ENCODE results near the gene AFP.

AFP gene

DNA sequence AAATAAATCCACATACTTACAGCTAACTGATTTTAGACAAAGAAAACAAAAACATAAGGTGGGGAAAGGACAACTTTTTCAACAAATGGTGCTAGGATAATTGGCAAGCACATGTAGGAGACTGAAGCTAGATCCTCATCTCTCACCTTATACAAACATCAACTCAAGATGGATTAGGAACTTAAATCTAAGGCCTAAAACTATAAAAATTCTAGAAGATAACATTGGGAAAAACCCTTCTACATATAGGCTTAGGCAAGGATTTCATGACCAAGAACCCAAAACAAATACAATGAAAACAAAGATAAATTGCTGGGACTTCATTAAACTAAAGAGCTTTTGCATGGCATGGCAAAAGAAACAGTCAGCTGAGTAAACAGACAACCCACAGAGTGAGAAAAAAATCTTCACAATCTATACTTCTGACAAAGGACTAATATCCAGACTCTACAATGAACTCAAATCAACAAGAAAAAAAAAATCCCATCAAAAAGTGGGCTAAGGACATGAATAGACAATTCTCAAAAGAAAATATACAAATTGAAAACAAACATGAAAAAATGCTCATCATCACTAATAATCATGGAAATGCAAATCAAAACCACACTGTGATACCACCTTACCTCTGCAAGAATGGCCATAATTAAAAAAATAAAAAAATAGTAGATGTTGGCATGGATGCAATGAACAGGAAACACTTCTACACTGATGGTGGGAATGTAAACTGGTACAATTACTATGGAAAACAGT is 14.1 kb upstream of the AFP start:
- Mint-ChIP-seq H3K4me3 (no peak overlapping the region), H3K4me1 (no peaks in the 10 kb centered on the region), H3K36me3 (ENCODE audit: low read depth) (no peaks in the 10 kb centered on the region), H3K9me3 (no peaks in the 10 kb centered on the region), H3K27me3 (peaks cover 2% of the 10 kb centered on the region), H3K27ac (no peak overlapping the region)
- ATAC-seq: no peak
- DNase-seq: no peak

DNA sequence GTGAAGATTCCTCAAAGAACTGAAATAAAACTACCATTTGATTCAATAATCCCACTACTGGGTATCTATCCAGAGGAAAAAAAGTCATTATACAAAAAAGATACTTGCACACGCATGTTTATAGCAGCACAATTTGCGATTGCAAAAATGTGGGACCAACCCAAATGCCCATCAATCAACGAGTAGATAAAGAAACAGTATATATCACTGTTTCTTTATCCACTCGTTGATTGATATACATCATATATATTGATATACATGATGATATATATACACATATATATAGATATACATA is 13.6 kb upstream of the AFP start:
- Mint-ChIP-seq H3K4me3 (no peak overlapping the region), H3K27me3 (peaks cover 3% of the 10 kb centered on the region), H3K27ac (no peak overlapping the region), H3K9me3 (no peaks in the 10 kb centered on the region), H3K36me3 (ENCODE audit: low read depth) (no peaks in the 10 kb centered on the region), H3K4me1 (no peaks in the 10 kb centered on the region)
- DNase-seq (no peak), ATAC-seq (no peak)

DNA sequence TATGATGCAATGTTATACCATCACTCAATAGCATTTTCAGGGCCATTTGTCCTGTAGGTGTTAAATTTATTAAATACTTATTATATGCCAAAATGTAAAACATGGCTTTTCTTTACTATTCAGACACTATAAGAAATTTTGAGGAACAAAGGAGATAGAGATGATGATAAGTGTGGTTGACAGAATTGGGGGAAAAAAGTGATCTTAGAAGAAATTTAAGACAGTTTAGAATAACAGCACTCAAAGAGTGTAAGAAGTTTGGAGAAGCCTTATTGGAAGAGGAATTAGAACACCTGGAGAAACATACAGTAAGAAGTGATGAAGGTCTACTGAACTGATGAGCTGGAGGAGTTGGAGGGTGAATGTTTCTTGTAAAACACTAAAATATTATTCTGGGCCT is 12.8 kb upstream of the AFP start:
- H3K4me1 Mint-ChIP-seq: no peaks in the 10 kb centered on the region
- DNase-seq (no peak), ATAC-seq (no peak)
- no peak overlapping the region for H3K27ac Mint-ChIP-seq
- H3K36me3 Mint-ChIP-seq (ENCODE audit: low read depth): no peaks in the 10 kb centered on the region
- no peaks in the 10 kb centered on the region for H3K9me3 Mint-ChIP-seq
- peaks cover 3% of the 10 kb centered on the region for H3K27me3 Mint-ChIP-seq
- no peak overlapping the region for H3K4me3 Mint-ChIP-seq

DNA sequence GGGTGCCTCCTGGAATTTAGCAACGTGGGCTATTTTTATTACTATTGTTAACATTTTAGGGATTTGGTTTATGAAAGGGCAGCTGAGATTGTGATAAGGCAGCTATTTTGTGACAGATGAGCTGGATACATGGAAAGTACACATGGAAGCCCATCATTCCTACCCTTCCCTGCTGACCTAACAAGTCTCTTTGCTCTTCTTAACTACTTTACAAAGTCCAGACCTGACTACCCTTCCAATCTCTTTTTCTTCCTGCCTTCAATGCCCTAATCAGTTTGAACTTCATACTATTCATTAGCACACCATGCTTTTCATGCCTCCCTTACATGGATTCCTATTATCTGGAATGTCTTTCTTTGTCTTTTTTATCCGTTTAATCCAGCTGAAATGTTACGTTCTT is 9.4 kb upstream of the AFP start:
- Mint-ChIP-seq H3K27me3 (peaks cover 5% of the 10 kb centered on the region), H3K27ac (no peak overlapping the region), H3K4me1 (no peaks in the 10 kb centered on the region), H3K36me3 (ENCODE audit: low read depth) (no peaks in the 10 kb centered on the region), H3K4me3 (no peak overlapping the region), H3K9me3 (no peaks in the 10 kb centered on the region)
- no peak for ATAC-seq
- DNase-seq: no peak

DNA sequence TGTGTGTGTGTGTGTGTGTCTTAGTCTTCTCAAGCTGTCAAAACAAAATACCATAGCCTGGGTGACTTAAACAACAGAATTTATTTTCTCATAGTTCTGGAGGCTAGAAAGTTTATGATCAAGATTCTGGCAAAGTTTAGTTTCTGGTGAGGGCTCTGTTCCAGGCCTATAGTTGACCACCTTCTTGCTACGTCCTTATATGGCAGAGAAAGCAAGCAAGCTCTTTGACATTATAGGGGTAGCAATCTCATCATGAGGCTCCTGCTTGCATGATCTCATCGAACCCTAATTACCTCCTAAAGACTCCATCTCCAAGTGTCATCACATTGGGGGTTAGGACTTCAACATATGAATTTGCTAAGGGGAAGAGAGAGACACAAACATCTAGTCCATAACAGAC is 6.9 kb upstream of the AFP start:
- Mint-ChIP-seq H3K4me3 (no peak overlapping the region), H3K4me1 (no peaks in the 10 kb centered on the region), H3K27me3 (peaks cover 5% of the 10 kb centered on the region), H3K36me3 (ENCODE audit: low read depth) (no peaks in the 10 kb centered on the region), H3K27ac (no peak overlapping the region), H3K9me3 (no peaks in the 10 kb centered on the region)
- no peak for ATAC-seq
- DNase-seq: no peak

DNA sequence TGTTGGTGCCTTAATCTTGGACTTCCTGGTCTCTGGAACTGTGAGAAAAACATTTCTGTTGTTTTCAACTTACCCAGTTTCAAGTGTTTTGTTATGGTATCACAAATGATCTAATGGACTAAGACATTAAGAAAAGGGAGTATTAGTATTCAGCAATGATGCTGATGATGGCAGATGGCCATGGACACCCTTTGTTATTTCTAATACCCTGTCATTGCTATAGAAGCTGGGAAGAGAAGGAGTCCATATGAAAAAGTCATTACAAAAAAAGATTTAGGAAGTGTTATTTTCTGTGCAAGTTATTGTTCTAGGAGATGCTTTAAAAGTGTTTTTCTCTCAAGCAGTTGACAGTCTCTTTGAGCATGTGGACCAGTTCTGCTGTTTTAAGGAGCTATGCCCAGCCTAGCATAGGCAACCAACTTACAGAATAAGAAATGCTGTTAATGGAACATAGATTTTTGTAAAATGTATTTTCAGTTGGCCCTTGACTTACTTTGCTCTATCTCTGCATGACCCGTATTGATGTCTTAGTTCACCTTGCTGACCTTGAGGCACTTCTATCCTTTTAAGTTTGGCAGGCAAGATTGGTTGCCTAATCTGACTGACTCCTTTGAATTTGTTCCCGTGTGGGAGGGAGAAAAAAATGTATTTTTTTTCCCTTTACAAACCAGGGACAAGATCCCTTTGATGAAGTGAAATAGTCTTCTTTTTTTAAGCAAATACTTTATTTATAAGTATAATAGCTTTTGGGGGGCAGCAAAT is 6.0 kb upstream of the AFP start:
- Mint-ChIP-seq H3K27ac (no peak overlapping the region), H3K4me1 (no peaks in the 10 kb centered on the region), H3K27me3 (peaks cover 5% of the 10 kb centered on the region), H3K9me3 (no peaks in the 10 kb centered on the region), H3K36me3 (ENCODE audit: low read depth) (no peaks in the 10 kb centered on the region), H3K4me3 (no peak overlapping the region)
- no peak for DNase-seq
- no peak for ATAC-seq

DNA sequence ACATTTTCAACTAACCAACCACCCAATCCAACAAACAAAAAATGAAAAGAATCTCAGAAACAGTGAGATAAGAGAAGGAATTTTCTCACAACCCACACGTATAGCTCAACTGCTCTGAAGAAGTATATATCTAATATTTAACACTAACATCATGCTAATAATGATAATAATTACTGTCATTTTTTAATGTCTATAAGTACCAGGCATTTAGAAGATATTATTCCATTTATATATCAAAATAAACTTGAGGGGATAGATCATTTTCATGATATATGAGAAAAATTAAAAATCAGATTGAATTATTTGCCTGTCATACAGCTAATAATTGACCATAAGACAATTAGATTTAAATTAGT is 4.2 kb upstream of the AFP start:
- Mint-ChIP-seq H3K36me3 (ENCODE audit: low read depth) (no peaks in the 10 kb centered on the region), H3K4me1 (no peaks in the 10 kb centered on the region), H3K27ac (no peak overlapping the region), H3K27me3 (peaks cover 4% of the 10 kb centered on the region), H3K4me3 (no peak overlapping the region), H3K9me3 (no peaks in the 10 kb centered on the region)
- ATAC-seq: no peak
- no peak for DNase-seq

DNA sequence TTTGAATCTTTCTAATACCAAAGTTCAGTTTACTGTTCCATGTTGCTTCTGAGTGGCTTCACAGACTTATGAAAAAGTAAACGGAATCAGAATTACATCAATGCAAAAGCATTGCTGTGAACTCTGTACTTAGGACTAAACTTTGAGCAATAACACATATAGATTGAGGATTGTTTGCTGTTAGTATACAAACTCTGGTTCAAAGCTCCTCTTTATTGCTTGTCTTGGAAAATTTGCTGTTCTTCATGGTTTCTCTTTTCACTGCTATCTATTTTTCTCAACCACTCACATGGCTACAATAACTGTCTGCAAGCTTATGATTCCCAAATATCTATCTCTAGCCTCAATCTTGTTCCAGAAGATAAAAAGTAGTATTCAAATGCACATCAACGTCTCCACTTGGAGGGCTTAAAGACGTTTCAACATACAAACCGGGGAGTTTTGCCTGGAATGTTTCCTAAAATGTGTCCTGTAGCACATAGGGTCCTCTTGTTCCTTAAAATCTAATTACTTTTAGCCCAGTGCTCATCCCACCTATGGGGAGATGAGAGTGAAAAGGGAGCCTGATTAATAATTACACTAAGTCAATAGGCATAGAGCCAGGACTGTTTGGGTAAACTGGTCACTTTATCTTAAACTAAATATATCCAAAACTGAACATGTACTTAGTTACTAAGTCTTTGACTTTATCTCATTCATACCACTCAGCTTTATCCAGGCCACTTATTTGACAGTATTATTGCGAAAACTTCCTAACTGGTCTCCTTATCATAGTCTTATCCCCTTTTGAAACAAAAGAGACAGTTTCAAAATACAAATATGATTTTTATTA is 3.6 kb upstream of the AFP start:
- H3K4me3 Mint-ChIP-seq: no peak overlapping the region
- no peaks in the 10 kb centered on the region for H3K36me3 Mint-ChIP-seq (ENCODE audit: low read depth)
- H3K9me3 Mint-ChIP-seq: no peaks in the 10 kb centered on the region
- H3K27ac Mint-ChIP-seq: no peak overlapping the region
- H3K4me1 Mint-ChIP-seq: no peaks in the 10 kb centered on the region
- DNase-seq (no peak), ATAC-seq (no peak)
- peaks cover 3% of the 10 kb centered on the region for H3K27me3 Mint-ChIP-seq

DNA sequence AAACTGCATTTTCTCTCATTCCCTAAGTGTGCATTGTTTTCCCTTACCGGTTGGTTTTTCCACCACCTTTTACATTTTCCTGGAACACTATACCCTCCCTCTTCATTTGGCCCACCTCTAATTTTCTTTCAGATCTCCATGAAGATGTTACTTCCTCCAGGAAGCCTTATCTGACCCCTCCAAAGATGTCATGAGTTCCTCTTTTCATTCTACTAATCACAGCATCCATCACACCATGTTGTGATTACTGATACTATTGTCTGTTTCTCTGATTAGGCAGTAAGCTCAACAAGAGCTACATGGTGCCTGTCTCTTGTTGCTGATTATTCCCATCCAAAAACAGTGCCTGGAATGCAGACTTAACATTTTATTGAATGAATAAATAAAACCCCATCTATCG is 2.9 kb upstream of the AFP start:
- ATAC-seq (no peak), DNase-seq (no peak)
- H3K4me1 Mint-ChIP-seq: no peaks in the 10 kb centered on the region
- H3K9me3 Mint-ChIP-seq: no peaks in the 10 kb centered on the region
- H3K27ac Mint-ChIP-seq: no peak overlapping the region
- H3K4me3 Mint-ChIP-seq: no peak overlapping the region
- H3K27me3 Mint-ChIP-seq: peaks cover 3% of the 10 kb centered on the region
- H3K36me3 Mint-ChIP-seq (ENCODE audit: low read depth): no peaks in the 10 kb centered on the region

DNA sequence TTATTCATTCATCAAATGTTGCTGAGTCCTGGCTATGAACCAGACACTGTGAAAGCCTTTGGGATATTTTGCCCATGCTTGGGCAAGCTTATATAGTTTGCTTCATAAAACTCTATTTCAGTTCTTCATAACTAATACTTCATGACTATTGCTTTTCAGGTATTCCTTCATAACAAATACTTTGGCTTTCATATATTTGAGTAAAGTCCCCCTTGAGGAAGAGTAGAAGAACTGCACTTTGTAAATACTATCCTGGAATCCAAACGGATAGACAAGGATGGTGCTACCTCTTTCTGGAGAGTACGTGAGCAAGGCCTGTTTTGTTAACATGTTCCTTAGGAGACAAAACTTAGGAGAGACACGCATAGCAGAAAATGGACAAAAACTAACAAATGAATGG is 1.7 kb upstream of the AFP start:
- no peaks in the 10 kb centered on the region for H3K36me3 Mint-ChIP-seq (ENCODE audit: low read depth)
- H3K27ac Mint-ChIP-seq: no peak overlapping the region
- H3K9me3 Mint-ChIP-seq: no peaks in the 10 kb centered on the region
- H3K4me3 Mint-ChIP-seq: no peak overlapping the region
- no peak for DNase-seq
- no peaks in the 10 kb centered on the region for H3K27me3 Mint-ChIP-seq
- ATAC-seq: no peak
- H3K4me1 Mint-ChIP-seq: no peaks in the 10 kb centered on the region

DNA sequence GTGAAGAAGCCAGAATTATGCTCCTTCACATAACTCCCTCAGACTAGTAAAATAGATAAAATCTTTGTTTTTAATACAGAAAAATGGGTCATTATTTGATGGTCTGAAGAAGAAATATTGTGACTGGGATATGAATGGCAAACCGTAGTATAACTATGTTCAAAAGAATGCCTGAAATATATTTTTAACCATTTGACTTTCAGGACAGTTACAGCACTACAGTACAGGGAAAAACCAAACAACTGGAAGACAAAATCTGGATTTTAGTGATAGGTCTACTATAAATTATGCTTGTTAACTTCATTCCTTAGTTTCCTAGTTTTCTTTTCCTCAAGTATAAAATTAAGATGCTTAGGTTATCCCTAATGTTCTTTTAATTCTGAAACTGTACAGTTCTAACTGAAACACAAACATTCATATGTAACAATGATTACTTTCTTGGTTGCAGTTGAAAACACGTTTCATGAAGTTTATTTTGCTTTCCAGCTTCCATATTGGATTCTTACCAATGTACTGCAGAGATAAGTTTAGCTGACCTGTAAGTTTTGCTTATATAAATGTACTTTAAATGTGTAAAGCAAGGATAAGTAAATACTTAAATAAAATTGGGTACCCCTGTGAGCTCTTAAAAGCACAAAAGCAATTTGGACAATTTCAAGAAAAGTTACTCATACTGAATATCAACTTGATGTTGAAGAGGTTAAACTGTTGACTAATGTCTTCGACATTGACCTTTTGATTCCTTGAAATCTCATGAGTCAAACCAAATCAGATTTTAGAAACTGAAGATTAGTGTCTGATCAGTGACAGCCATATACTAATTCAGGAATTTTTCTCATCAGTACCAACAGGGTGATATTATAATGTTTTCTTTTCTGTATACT is 895 bp downstream of the AFP start:
- Mint-ChIP-seq H3K36me3 (ENCODE audit: low read depth) (no peaks in the 10 kb centered on the region), H3K9me3 (no peaks in the 10 kb centered on the region), H3K27ac (no peak overlapping the region), H3K4me1 (no peaks in the 10 kb centered on the region), H3K27me3 (peaks cover 2% of the 10 kb centered on the region), H3K4me3 (no peak overlapping the region)
- DNase-seq (no peak), ATAC-seq (no peak)

DNA sequence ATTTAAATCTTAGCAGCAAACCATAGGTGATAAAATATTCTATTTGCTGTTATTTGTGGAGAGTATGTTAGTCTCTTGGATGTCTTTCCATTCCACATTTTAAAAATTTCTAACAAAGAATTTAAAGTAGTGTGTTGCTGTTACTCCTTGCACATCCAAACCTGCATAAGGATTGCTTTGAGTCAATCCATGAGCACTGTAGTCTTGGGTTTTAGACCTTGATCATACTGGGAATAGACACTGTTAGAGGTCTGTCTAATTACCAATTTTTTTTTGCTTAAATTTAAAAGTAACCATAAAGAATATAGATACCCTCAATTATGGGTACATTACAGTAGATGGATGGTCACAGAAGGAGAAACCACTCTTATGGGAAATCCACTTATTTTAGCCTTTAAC is 1.5 kb downstream of the AFP start:
- Mint-ChIP-seq H3K9me3 (no peaks in the 10 kb centered on the region), H3K36me3 (ENCODE audit: low read depth) (no peaks in the 10 kb centered on the region), H3K27ac (no peak overlapping the region), H3K4me1 (no peaks in the 10 kb centered on the region), H3K27me3 (peaks cover 2% of the 10 kb centered on the region), H3K4me3 (no peak overlapping the region)
- DNase-seq (no peak), ATAC-seq (no peak)

DNA sequence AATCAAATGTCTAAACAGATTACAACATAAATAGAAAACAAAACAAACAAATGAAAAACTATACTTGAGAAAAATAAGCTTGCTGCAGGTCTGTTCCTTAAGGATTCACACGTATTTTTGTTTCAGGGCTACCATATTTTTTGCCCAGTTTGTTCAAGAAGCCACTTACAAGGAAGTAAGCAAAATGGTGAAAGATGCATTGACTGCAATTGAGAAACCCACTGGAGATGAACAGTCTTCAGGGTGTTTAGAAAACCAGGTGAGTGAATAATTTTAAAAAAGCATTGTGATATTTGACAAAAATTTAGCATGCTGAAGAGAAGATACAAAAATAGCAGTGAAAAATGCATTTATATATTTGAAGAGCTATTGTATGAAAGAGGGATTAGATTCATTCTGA is 2.0 kb downstream of the AFP start:
- Mint-ChIP-seq H3K27ac (no peak overlapping the region), H3K4me1 (no peaks in the 10 kb centered on the region), H3K9me3 (no peaks in the 10 kb centered on the region), H3K4me3 (no peak overlapping the region), H3K27me3 (peaks cover 2% of the 10 kb centered on the region), H3K36me3 (ENCODE audit: low read depth) (no peaks in the 10 kb centered on the region)
- DNase-seq: no peak
- no peak for ATAC-seq

DNA sequence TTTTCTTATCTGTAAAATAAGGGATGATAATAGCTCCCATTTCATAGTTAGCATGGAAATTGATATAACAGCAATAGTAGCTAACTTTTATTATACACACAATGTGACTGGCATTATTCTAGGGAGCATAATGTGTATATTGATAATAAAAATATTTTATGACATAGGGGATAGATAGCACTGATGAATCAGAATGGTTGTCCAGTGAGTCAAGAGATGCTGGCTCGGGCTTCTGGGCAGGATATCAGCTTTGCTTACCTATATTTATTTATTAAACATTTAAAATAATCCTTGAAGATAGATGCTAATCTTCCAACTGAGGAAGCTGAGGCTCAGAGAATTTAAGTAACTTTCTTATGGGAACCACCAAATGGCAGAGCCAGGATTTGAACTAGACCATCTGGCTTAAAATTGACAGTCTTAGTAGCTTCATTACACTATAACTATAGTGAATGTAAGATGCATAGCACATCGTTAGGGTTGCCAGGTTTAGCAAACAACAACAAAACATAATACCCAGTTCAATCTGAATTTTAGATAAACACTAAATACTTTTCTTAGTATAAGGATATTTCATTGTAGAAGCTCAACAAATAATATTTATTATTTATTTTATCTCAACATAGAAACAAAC is 2.7 kb downstream of the AFP start:
- no peak overlapping the region for H3K27ac Mint-ChIP-seq
- no peaks in the 10 kb centered on the region for H3K36me3 Mint-ChIP-seq (ENCODE audit: low read depth)

More for the DNA sequence above, 2.7 kb downstream of the AFP start:
- no peak for DNase-seq
- Mint-ChIP-seq H3K4me1 (no peaks in the 10 kb centered on the region), H3K9me3 (no peaks in the 10 kb centered on the region), H3K27me3 (peaks cover 2% of the 10 kb centered on the region), H3K4me3 (no peak overlapping the region)
- no peak for ATAC-seq
